AG04450 (cell line): Measurements from ENCODE around the gene ZC3H13. TPM values are rescaled to one million over a fixed set of nuclear protein-coding genes. Genes with fewer than 3 reads are reported as not detected.

Source experiments
- CTCF ChIA-PET: fragments of 300-600, 350-600 bp; formaldehyde crosslinking; extraction: SDS; loops from one replicate; lab custom pipeline; 2022; ENCODE audit warnings: antibody characterized with exemption, inconsistent platforms; lab: Charles Lee
- POLR2A ChIA-PET: fragments of 350-600 bp; formaldehyde crosslinking; extraction: SDS; loops from one replicate; lab custom pipeline; 2021; ENCODE audit warnings: antibody characterized with exemption, inconsistent platforms; lab: Yijun Ruan, JAX
- DNase-seq: peaks from one replicate; pipeline ENCODE4 v3.0.0-alpha.2; 2011; ENCODE audit warnings: low read depth, low spot score
- H3K27ac ChIP-seq: one replicate; pipeline ENCODE4 v1.5.1; 2012; ENCODE audit warnings: low read depth, low read length, control low read depth
- H3K27me3 ChIP-seq: one replicate; pipeline ENCODE4 v1.6.0; 2012; ENCODE audit warnings: low read length; ENCODE audit not compliant: control insufficient read depth, insufficient read depth
- H3K4me3 ChIP-seq: 2 replicates; pipeline ENCODE4 v1.5.1; 2011; ENCODE audit warnings: mild to moderate bottlenecking, low read depth, low read length, control low read depth
- H3K9me3 ChIP-seq: 2 replicates; pipeline ENCODE4 v1.5.1; 2012; ENCODE audit warnings: low read length; ENCODE audit not compliant: control insufficient read depth, insufficient read depth
- polyA plus RNA-seq: library from polyadenylated mRNA; depleted of rRNA; stranded (reverse); fragments of >200 nt; gene quantifications from 2 replicates; pipeline ENCODE4 v1.2.3, GENCODE V29; 2011
- TF ChIP-seq, protein P1 (sequence below): IDR thresholded peaks from 2 replicates; pipeline ENCODE4 v1.5.1; 2011; ENCODE audit warnings: low read depth, low read length, control low read depth, inconsistent platforms

Gene ZC3H13
- polyA plus RNA-seq, 1 experiment, result 10.6 TPM

DNA sequence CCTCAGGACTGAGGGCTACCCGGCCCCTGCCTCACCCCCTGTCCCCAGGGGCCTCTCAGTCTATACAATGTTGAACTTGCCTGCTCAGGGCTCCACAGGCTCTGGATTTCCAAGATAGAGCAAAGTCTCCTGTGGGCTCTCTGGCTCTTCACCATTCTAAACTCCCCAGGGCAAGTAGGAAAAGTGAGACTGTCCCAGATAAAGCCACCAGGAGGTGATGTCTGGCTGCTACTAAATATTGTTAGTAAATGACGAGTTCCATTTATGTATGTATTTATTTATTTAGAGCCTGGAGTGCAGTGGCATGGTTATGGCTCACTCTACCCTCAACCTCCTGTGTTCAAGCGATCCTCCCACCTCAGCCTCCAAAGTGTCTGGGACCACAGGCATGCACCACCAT lies 127.4 kb downstream of the ZC3H13 start:
- Histone ChIP-seq H3K4me3 (no peak overlapping the region), H3K27ac (no peak overlapping the region), H3K9me3 (no peaks in the 10 kb centered on the region), H3K27me3 (peaks cover 3% of the 10 kb centered on the region)
- POLR2A ChIA-PET, result no interaction called here
- no peak for DNase-seq
- CTCF ChIA-PET, result no interaction called here
- TF ChIP-seq, protein P1, sequence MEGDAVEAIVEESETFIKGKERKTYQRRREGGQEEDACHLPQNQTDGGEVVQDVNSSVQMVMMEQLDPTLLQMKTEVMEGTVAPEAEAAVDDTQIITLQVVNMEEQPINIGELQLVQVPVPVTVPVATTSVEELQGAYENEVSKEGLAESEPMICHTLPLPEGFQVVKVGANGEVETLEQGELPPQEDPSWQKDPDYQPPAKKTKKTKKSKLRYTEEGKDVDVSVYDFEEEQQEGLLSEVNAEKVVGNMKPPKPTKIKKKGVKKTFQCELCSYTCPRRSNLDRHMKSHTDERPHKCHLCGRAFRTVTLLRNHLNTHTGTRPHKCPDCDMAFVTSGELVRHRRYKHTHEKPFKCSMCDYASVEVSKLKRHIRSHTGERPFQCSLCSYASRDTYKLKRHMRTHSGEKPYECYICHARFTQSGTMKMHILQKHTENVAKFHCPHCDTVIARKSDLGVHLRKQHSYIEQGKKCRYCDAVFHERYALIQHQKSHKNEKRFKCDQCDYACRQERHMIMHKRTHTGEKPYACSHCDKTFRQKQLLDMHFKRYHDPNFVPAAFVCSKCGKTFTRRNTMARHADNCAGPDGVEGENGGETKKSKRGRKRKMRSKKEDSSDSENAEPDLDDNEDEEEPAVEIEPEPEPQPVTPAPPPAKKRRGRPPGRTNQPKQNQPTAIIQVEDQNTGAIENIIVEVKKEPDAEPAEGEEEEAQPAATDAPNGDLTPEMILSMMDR, result no peak

DNA sequence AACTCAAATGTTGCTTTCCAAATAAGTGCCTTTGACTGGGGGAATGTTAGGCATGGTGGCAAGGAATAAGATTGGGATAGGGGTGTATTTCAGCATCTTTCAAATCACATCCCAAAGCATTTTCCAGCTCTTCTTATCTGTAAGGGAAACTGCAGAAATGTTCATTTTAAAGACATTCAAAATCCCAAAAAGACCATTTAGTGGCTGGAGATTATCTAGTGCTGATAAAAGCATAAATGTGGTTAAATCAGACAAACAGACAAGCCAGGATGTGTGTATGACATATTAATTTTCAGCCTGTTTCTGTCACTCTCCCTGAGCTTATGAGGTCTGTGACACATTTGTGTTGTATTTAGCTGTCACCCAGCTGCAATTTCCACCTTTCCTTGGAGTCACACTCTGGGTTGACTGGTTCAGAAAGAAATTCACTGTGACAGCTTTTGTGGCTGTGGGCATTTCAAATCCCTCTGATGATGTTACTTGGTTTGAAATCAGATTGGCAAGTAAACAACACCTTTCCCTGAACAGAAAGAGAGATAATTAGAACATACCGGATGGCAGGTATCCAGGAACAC lies 131.3 kb downstream of the ZC3H13 start:
- H3K27me3 ChIP-seq, result peaks cover 3% of the 10 kb centered on the region
- CTCF ChIA-PET, result no interaction called here
- H3K9me3 ChIP-seq, result no peaks in the 10 kb centered on the region
- no peak overlapping the region for H3K27ac ChIP-seq
- no peak overlapping the region for H3K4me3 ChIP-seq
- DNase-seq, result no peak
- TF ChIP-seq, protein P1, result no peak
- POLR2A ChIA-PET, result no interaction called here

DNA sequence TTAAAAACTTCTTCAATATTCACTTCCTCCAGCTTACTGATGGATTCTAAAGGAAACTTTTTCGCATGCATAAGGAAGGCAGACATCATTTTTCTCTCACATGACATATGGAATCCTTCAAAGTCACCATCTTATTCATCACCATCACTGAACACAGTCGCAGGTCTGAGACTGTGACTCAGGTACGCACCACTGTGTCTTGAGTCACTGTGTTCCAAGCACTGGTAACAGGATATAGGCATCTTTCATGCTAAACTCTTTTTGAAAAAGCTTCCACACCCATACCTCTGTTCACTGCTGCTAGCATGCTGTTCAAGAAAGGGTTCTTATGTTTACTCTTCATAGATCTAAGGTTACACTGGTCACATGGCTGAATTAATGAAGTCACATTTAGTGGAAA lies 133.9 kb downstream of the ZC3H13 start:
- DNase-seq, result no peak
- H3K27me3 ChIP-seq, result peaks cover 6% of the 10 kb centered on the region
- H3K9me3 ChIP-seq, result no peaks in the 10 kb centered on the region
- POLR2A ChIA-PET, result no interaction called here
- no peak overlapping the region for H3K4me3 ChIP-seq
- CTCF ChIA-PET, result no interaction called here
- TF ChIP-seq, protein P1, result no peak
- no peak overlapping the region for H3K27ac ChIP-seq

DNA sequence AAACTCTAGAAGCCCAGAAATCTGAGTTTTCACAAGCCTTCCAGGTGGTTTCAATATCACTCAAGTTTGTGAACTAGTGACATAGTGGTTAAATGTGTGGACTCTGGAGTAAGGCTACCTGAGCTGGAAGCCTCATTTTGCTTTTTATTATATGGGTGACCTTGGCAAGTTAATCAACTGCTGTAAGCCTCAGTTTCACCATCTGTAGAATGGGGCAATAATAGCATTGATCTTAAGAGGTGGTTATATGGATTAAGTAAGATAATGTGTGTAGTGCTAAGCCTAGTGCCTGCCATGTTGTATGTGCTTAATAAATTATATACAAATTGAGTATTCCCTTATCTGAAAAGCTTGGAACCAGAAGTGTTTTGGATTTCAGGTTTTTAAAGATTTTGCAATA lies 135.5 kb downstream of the ZC3H13 start:
- Histone ChIP-seq H3K4me3 (no peak overlapping the region), H3K27ac (no peak overlapping the region), H3K9me3 (no peaks in the 10 kb centered on the region), H3K27me3 (peaks cover 6% of the 10 kb centered on the region)
- TF ChIP-seq, protein P1, result no peak
- CTCF ChIA-PET, result no interaction called here
- DNase-seq, result no peak
- POLR2A ChIA-PET, result no interaction called here

DNA sequence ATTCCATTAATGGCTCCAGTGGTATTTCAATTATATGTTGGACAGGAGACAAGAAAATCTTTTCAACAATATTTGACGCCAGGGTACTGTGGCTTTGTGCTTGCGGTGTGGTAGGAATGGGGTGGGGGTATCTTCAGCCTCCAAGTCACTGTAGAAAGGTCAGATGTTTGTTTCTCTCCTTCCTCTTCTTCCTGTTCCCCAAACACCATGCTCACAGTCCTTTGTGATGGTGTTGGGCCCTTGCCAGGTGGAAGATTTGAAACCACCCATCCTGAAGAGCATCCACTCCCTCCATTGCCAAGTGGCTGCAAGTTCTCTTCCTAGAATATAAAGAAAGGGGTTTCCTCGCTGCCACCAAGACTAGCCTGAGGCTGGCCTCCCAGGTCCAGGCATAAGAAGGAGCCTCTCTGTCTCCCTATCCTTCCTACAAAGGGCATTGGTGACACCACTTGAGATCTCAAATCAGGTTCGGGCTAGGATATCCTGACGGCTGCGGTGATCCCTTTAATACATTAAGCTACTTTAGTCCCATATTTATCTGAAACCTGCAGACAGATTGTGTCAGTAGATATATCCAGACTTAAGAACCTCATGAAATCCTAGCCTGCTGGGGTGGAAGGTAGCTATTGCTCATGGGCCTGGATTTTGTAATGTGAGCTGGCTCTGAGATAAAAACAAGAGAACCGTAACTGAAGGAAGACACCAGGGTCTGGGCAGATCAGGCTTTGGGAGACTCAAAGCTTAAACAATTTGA lies 136.7 kb downstream of the ZC3H13 start:
- ChIA-PET CTCF (interaction anchor here (0.6 kb wide), 1 partner anchor 372 kb away, joined by 7 read pairs; no protein-coding TSS in a partner anchor), POLR2A (no interaction called here)
- Histone ChIP-seq H3K27ac (no peak overlapping the region), H3K27me3 (peaks cover 6% of the 10 kb centered on the region), H3K9me3 (no peaks in the 10 kb centered on the region), H3K4me3 (no peak overlapping the region)
- TF ChIP-seq, protein P1, result no peak
- DNase-seq, result no peak
